Dedifferentiated amniotic fluid mesenchymal stem cell (primary cell): Measurements from ENCODE around the gene ASB5.

ENCODE experiments used
- DNase-seq: peaks from one replicate; pipeline ENCODE4 v3.0.0-alpha.2; 2016; ENCODE audit errors: extremely low spot score

The ASB5 gene

DNA sequence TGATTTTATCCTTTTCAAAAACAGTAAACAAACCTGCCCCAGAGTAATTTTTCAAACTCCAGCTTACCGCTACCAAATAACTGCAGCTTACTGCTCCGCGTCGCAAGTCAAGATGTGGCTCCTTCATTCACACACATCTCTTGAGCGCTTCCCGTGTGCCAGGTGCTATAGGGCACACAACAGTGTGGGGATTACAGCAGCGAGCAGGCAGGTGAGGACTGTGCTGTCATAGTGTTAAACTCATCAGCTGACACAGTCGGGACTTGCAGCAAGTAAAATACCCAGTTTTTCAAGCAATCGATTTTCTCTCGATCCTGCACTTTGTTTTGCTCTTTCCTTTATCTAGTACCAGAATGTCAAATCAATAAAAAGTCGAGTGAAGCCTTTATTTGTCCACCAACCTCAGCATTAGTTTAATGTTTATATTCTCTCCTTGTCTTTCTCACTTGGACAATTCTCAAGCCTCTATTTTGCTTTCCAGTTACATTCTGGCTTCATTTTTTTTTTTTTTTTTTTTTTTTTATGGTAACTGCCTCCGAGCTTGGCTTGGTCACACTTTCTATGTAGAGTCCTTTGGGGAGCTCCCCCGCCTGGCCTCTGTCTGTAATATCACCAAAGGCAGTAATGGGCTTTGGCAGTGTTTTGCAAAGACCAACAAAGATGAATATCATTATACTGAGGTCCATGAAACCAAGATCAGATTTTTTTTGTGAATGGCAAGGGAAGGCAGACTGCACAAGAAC, 8.3 kb upstream of the ASB5 start:
- peak; percentile 78 for DNase-seq

GRCh38 chr4:176276710-176277109, 7.7 kb upstream of the ASB5 start:
- no peak for DNase-seq

- no peak for DNase-seq
Measured at GRCh38 chr4:176274441-176274840, 5.4 kb upstream of the ASB5 start.

- DNase-seq: no peak
Measured at GRCh38 chr4:176273736-176274135, 4.7 kb upstream of the ASB5 start.

DNA sequence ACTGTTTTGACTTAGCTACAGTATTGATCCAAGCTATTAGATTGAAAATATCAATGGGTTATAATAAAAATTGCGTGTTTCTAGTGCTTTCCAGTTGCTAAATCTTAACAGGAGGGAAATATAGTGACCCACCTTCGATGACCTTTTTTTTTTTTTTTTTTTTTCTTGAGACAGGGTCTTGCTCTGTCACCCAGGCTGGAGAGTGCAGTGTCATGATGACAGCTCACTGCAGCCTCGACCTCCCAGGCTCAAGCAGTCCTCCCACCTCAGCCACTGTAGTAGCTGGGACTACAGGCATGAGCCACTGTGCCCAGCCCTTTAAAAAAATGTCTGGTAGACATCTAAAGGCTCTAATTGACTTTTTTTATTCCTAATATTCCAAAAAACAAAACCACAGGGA, 3.8 kb upstream of the ASB5 start:
- no peak for DNase-seq

DNA sequence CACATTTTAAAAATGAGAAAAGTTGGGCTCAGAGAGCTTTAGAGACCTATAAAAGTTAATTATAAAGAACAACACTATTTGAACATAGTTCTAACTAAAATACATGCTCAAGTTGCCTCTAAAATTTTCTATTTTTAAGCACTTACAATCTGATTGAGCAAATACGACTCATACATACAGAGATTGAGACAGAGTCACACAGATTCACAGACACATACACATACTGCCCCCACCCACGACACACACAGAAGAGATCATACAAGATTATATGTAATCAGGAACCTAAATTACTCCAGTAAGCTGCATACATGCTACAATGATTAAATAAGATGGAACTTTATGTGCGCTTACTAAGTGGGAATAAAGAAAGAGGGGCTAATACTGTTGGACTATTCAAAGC, 2.7 kb upstream of the ASB5 start:
- no peak for DNase-seq

- peak; percentile 95 for DNase-seq
Measured at GRCh38 chr4:176270669-176271068, 1.6 kb upstream of the ASB5 start.

- no peak for DNase-seq
Measured at GRCh38 chr4:176266026-176266425, 3.0 kb downstream of the ASB5 start.

DNA sequence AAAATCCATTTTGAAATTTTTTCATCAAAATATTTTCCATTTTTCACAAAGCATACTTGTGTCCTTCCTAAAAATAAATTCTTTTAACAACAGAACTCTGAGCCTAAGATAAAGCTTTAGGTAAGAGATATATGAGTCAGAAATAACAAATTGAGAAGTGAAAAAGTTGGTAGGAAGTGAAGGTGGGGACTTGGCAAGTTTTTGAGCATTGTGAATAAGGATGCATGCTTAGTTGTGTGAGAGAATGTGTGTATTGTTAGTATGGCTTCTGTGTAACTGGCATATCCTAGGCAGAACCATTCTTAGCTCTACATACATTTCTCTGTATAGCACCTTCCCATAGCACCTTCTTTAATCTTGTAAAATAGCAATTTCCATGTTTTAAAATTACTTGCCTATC, 6.8 kb downstream of the ASB5 start:
- no peak for DNase-seq

DNA sequence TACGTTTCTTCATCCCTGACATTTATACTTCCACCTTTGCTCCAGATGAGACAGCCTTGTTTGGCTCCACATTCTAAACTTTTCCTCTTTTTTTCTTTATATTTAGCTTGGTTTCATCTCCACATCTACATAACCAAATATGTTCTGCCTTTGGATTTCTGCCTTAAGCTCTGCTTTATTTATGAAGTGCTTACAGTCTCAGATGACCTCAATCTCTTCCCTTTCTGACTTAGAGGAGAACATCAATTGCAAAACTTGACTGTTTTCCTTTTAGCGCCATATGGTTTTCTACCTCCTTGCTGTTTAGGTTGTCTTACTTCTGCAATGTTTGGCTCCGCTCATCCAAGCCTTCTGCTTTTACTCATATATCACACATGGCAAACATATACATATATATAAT, 7.5 kb downstream of the ASB5 start:
- DNase-seq: no peak

GRCh38 chr4:176261018-176261417, 8.0 kb downstream of the ASB5 start:
- DNase-seq: no peak

DNA sequence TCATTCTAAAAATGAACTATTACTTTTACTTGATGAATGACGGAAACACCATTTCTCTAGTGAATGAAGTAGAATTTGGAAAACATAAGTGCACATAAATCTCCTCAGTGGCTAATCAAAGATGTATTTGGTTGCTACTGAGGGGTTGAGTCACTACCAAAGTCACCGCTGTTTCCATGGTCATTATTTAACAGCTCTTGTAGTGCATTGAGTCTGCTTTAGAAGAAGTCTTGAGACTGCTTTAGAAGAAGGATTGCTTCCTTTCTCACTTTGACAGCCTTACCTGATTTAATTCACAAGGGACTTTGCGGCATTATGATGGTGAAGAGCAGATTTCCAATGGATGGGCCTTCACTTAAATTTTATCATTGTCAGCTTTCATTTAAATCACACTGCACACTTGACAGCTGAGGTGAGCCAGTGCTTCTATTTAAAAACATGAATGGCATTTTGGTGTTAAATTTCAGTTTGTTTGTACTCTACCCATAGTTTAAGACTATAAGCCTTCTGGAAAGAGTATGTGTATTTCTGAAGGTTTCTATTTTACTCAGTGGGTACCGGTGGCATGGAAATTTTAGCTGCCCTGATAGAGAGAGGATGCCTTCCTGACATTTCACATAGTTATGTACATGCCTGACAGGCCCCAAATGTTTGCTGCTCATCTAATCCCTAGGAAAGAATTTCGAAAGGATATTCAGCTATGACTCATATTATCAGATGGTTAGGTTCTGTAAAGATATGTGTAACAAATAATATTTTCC, 9.5 kb downstream of the ASB5 start:
- DNase-seq: peak; percentile 72

DNA sequence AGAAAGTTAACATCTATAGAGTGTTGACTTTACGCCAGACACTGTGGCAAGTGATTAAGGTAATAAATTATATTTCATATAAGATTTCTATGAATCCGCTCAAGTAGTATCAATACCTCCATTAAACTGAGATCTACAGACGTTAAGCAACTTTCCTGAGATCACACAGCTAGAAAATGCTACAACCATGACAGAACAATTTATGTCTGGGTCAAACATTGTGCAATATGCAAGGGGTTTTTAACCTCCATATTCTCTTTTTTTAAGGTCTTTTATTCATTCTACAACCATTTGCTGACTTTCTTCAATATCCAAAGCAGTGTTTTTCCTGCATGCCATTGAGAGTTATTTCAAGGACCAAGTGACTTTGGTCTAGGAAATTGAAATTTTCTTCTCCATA, 10.9 kb downstream of the ASB5 start:
- no peak for DNase-seq

DNA sequence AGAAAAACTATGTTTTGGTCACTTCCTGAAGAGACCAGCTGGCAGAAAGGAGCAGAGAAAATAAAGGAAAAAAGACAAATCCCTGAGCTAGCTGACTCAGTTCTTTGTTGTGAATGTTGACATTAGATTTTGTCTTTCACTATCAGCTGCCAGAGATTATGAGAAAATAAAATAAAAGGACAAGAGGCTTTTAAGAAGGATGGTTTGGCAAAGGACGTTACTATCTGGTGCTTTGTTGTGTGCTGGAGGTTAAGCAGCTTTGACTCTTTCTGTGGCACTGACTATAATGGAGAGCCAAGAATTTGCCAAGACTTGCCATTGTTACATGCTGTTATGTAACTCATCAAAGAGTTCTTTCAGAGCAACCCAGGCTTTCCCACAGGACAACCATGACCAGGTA, 12.1 kb downstream of the ASB5 start:
- DNase-seq: no peak

DNA sequence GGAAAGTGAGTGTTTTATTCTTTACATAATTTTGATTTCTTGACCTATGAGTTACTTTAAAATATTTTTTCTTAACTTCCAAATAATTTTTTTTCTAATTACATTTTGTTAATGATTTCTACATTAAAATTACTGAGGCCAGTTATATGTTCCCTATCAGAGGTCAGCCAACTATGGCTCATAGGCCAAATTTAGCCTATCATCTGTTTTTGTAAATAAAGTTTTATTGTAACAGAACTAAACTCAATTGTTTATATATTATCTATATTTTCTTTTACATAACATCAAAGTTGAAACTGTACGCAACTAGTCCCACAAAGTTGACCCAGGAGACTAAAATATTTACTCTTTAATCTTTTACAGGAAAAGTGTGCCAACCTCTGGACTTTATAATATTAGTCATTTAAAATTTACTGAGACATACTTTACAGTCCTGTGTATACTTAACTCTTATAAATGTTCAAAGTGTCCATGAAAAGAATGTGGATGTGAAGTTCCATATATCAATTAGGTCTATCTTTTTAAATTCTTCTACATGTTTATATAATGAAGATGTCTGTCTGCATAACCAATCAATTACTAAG, 26.2 kb downstream of the ASB5 start:
- no peak for DNase-seq

DNA sequence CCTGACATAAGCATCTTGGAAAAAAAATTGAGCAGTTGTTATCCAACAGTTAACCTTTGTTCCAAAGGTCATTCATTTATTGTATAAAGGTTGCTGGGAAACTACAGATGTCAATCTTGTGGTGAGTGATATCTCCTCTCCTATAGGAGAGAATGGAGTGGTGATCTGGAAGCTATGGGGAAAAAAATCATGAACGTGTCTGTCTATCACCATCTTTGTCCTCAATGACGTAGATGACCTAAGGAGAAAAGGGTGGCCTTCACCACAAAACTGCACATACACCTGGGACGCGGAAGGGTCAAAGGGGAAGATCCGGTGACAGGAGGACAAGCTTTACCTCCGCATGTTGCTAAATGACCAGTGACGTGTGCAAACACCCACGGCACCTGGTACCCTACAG, 27.3 kb downstream of the ASB5 start:
- no peak for DNase-seq

DNA sequence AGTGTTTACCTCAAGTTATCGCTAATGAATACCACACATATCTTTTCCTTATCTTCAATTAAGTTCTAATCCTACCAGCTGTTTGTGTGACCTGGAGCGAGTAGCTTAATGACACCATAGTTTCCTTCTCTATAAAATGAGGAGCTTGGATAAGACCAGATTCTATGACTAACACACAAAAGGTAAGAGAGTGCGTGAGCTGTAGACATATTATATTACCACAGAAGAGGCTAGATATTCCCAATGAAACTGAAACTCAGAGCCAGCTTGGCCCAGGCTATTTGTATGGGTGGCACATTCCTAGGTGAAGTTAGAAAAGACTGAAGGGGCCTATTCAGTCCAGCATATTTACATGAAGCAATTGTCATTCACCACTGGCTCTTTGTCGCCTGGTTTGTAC, 30.2 kb downstream of the ASB5 start:
- DNase-seq: no peak

DNA sequence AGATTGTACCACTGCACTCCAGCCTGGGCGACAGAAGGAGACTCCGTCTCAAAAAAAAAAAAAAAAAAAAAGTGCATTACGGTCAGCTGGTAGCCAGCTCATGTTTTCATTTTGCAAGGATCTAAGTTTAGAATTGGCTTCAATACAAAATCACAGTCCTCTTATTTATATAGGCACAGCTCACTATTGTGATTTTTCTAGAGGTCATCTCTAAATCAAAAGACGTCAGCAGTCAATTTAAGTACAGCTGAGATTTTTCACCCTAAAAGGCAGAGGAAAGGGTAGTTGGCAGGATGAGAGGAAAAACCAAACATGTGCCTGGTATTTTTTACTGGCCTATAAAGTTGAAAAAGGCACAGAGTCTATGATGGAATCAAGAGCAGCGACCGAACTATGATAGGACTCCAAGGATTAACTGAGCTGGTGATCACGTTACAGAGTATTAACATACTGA, 30.8 kb downstream of the ASB5 start:
- peak; percentile 87 for DNase-seq

DNA sequence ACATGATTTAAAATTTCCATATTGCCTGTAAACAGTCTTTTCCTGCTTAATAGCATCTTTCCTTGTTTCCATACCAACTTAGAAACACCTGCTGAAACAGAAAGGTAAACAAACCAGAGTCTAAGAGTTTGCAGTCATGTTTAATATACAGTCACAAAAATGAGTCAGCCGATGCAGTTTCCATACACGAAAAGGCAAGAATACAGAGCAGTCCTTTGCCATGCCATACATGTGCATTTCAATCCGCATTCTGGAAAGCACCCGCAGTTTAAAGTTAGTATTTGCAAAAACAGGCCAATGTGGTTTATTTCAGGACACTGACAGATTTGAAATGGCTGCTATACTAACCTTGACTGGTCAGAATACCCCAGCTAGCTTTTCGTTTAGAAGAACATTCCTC, 32.1 kb downstream of the ASB5 start:
- DNase-seq: no peak

- DNase-seq: no peak
Measured at GRCh38 chr4:176230836-176231235, 38.2 kb downstream of the ASB5 start.

GRCh38 chr4:176229645-176230044, 39.4 kb downstream of the ASB5 start:
- no peak for DNase-seq

- DNase-seq: no peak
Measured at GRCh38 chr4:176226736-176227135, 42.3 kb downstream of the ASB5 start.

DNA sequence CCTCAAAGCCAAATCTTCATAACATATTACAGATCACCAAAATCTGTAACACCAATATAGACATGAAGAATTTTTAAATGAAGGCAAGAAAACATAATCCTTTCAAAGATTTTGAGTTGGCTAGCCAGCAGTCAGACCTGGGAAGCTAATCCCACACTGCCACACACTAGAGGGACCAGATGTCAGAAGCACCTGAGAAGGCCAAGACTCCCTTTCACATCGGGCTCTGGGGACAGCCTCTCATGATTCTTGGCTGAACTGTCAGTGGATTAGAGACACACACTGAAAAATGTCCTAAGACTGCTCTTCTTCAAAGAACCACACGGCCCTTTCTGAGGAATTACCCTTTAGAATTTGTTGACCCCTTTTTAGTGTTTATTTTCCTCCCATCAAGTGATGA, 45.5 kb downstream of the ASB5 start:
- no peak for DNase-seq
